Muscle layer of colon (tissue), 2 donors: ENCODE measurements around the gene CDKAL1.
"Not testable (repeated sequence)": the region's sequence is repeated elsewhere in the genome, so short reads cannot be mapped to it uniquely, and the experiment has no call there.

ENCODE experiments used
- H3K27ac ChIP-seq: one replicate; pipeline ENCODE4 v1.7.0; 2013; ENCODE audit warnings: low read depth, mild to moderate bottlenecking, low read length, moderate library complexity
- H3K27me3 ChIP-seq, 2 donors: one replicate each; pipeline ENCODE4 v1.7.0; 2013; ENCODE audit warnings: low read length in 2 of 2, mild to moderate bottlenecking in 2 of 2; ENCODE audit not compliant: insufficient read depth in 2 of 2, control insufficient read depth in 1 of 2
- H3K36me3 ChIP-seq: one replicate; pipeline ENCODE4 v1.7.0; 2013; ENCODE audit warnings: mild to moderate bottlenecking, low read length; ENCODE audit not compliant: insufficient read depth
- H3K4me1 ChIP-seq: one replicate; pipeline ENCODE4 v1.7.0; 2013; ENCODE audit warnings: mild to moderate bottlenecking, low read length; ENCODE audit not compliant: insufficient read depth
- H3K4me3 ChIP-seq, 2 donors: one replicate each; pipeline ENCODE4 v1.7.0; 2013; ENCODE audit warnings: low read length in 2 of 2, low read depth in 1 of 2, mild to moderate bottlenecking in 1 of 2, moderate library complexity in 1 of 2
- H3K9ac ChIP-seq: one replicate; pipeline ENCODE4 v1.7.0; 2013; ENCODE audit warnings: low read length
- H3K9me3 ChIP-seq: one replicate; pipeline ENCODE4 v1.7.0; 2013; ENCODE audit warnings: mild to moderate bottlenecking, low read length
- donor health status: abdominal sarcoma.
- donor health status: Adenocarcinoma of cecum.

CDKAL1 gene

DNA sequence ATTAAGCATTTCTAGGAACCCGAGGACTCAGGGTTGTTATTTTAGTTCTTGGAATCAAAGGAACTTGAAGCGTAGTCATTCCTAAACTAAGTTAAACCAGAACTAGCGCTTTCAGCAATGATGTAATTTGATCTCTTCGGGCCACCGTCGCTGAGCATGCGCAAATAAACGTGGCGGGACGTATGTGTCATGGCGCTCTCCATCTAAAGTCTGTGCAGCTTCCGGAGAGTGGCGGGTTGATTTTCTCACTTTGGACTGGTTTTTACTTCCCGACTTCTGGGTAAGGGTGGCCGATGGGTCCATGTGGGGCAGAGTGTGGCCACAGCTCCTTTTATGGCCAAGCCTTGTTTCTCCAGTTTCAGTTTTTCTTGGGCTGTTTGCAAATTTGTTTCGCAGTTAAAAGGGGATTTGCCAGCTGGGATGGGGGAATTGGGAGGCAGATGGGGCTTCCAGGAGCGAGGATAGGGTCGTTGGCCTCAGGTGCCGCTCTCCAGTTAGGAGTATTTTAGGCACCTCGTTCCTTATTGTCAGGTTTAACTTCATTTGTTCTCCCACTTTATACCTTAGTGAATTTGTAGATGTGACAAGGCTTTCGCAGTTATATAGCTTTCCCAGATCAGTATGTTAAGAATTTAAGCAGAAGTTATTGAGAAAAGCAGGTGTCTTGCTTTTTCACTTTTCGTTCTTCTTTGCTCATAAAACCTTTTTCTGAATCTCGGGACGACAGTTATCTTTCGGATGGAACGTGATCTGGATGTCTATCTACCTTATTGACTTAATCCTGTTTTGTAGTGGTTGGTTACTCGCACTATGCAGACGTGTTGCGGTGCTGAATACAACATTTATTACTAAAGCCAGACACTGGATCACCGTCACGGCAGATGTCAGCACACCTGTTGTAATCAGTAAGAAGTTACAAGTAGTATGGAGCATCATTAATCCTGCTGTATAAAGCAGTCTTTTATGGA is at the start of gene CDKAL1:
Gene CDKAL1, plus strand, starts transcription at position 163 of the 968 bp plus-strand sequence. CDS start 11,894 bp downstream, outside the sequence.
- peak within 1 kb of the TSS; percentile 86 for H3K9ac ChIP-seq
- peaks cover 8% of the 10 kb centered on the region for H3K36me3 ChIP-seq
- H3K4me3 ChIP-seq = peak within 1 kb of the TSS; percentile 82 to 96
- H3K27ac ChIP-seq = peak within 1 kb of the TSS; percentile 70
- H3K4me1 ChIP-seq = peaks cover 10% of the 10 kb centered on the region
- H3K9me3 ChIP-seq = no peaks in the 10 kb centered on the region
- no peaks in the 10 kb centered on the region for H3K27me3 ChIP-seq

DNA sequence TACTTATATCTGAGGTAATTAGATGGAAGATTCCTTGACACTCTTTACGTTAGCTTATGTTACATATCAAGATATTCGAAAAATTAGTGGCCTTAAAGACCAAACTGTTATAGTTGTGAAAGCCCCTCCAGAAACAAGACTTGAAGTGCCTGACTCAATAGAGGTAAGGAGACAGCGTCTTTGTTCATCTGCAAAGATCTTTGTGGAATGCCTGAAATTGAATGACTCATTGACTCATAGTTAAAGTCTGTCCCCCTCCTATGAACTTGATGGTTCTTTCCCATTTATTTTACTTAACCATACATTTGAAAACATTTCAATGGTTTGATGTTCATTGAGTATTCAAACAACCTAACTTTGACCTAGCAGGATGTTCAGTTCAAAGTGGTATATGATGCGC is 47.6 kb upstream of the CDKAL1 start:
- H3K27ac ChIP-seq = no peak overlapping the region
- no peaks in the 10 kb centered on the region for H3K36me3 ChIP-seq
- H3K4me3 ChIP-seq = no peak overlapping the region
- H3K9ac ChIP-seq = no peak overlapping the region
- no peaks in the 10 kb centered on the region for H3K27me3 ChIP-seq
- no peaks in the 10 kb centered on the region for H3K4me1 ChIP-seq
- H3K9me3 ChIP-seq = no peaks in the 10 kb centered on the region

DNA sequence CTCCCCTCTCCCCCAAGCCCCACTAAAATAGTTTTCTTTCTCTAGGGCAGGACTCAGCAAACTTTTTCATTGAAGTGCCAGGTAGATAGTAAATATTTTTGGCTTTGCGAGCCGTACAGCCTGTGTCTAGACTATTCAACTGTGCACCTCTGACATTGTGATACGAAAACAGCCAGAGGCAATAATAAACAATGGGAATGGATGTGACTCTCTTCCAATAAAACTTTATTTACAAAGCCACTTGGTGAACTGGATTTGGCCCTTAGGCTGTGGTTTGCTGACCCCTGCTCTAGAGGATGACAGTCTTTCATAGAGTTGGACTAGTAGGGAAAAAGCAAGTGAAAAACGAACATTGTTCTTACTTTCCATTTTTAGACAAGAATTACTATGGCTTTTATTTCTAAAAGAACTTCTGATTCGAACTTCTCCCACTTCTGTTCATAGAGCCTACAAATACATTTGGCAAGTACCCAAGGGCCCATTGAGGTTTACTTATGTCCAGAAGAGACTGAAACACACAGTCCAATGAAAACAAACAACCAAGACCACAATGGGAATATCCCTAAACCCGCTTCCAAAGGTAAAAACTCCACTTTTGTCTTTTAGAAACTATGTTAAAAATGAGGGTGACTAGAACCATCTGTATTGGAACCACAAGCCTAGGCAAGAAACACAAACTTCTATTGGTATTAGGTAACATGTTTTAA is 46.4 kb upstream of the CDKAL1 start:
- H3K27me3 ChIP-seq = no peaks in the 10 kb centered on the region
- H3K36me3 ChIP-seq = no peaks in the 10 kb centered on the region
- no peak overlapping the region for H3K27ac ChIP-seq
- no peak overlapping the region for H3K9ac ChIP-seq
- no peaks in the 10 kb centered on the region for H3K9me3 ChIP-seq
- no peaks in the 10 kb centered on the region for H3K4me1 ChIP-seq
- no peak overlapping the region for H3K4me3 ChIP-seq

DNA sequence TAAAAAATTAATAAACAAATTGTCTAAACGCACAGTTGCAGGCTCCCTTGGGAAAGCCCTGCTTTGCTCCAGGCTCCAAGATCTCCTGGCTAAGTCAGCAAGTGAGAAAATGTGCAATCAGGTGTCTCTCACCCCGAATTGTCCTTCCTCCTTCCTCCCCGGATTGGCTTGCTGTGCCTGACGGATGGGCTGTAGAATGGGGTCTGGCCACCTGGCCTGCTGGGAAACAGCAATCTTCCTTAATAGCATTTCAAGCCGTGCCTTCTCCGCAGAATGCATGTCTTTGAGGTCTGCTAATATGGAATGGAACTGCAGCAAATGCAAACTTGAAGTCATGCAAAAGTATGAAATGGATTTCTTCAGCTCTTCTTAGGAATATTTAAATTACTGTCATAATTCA is 43.7 kb upstream of the CDKAL1 start:
- Histone ChIP-seq H3K27me3 (no peaks in the 10 kb centered on the region), H3K27ac (no peak overlapping the region), H3K36me3 (no peaks in the 10 kb centered on the region), H3K4me1 (no peaks in the 10 kb centered on the region), H3K9ac (no peak overlapping the region), H3K4me3 (no peak overlapping the region), H3K9me3 (no peaks in the 10 kb centered on the region)

DNA sequence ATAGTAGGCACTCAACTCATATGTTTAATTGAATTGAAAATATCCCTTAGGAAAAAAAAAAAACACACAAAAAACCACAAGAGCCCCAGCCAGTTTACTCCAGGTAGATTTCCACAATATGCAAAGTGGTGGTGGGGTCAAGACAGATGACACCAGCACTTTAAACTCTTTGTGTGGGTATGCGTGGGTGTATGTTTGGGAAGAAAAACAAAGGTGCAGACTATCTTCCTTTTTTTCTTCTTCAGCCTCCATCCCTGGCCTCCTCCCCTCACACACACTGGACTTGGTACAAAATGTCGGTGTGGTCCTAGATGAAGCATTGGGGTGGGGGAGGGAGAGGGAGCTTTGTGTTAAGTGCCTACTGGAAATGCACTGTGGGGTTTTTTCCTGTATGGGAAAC is 42.2 kb upstream of the CDKAL1 start:
- Histone ChIP-seq H3K4me1 (no peaks in the 10 kb centered on the region), H3K9me3 (no peaks in the 10 kb centered on the region), H3K27ac (no peak overlapping the region), H3K27me3 (no peaks in the 10 kb centered on the region), H3K36me3 (no peaks in the 10 kb centered on the region), H3K4me3 (no peak overlapping the region), H3K9ac (no peak overlapping the region)

DNA sequence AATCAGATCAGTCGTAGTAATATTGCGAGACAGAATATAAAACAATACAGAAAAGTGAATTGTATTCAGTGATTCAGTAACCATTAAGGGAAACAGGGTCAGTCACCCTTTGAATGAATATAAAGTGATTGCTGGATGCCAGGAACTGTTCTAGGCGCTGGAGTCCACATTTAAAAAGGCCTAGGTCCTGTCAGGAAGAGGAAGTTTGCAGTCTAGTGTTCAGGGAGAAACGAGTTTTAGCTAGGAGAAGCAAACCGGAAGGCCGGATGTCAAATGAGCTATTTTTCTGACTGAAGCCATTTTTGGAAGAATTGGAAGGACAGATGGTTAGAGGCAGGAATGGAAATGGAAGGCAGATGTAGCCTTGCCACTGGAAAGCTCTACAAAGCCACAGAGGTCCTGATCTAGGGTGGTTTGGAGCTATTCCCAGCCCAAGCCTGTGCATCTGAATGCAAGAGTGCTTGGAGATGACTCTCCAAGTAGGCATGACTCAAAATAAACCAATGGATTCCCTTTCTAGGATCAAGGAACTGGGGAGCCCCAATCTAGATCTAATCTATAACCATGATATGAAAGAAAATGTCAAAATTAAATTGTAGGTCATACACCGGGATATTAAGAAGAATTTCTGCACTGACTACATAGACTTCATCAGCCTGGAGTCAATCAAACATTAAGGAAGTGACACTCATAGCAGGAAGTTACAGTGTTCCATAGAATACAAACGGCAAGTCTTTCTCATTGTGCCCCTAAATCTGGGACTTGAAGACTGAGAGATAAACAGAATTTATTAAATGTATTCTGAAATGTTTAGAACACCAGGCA is 36.8 kb upstream of the CDKAL1 start:
- H3K9me3 ChIP-seq = no peaks in the 10 kb centered on the region
- no peaks in the 10 kb centered on the region for H3K4me1 ChIP-seq
- H3K9ac ChIP-seq = no peak overlapping the region
- no peak overlapping the region for H3K4me3 ChIP-seq
- H3K27ac ChIP-seq = no peak overlapping the region
- no peaks in the 10 kb centered on the region for H3K27me3 ChIP-seq
- no peaks in the 10 kb centered on the region for H3K36me3 ChIP-seq

DNA sequence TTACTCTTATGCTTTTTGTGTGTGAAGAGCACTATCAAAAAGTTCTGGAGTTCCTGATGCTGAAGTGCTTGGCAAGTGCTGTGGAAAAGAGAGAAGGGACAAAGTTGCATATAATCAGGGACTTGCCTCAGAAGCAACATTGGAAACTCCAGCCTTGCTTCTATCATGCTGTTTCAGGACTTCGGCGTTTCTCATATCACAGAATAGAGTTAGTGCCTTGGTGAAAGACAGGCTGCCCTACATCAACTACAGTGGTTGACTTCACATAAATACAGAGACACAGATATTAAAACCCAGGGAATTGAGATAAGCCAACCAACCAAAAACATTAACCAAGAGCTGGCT is 36.2 kb upstream of the CDKAL1 start:
- H3K36me3 ChIP-seq = no peaks in the 10 kb centered on the region

DNA sequence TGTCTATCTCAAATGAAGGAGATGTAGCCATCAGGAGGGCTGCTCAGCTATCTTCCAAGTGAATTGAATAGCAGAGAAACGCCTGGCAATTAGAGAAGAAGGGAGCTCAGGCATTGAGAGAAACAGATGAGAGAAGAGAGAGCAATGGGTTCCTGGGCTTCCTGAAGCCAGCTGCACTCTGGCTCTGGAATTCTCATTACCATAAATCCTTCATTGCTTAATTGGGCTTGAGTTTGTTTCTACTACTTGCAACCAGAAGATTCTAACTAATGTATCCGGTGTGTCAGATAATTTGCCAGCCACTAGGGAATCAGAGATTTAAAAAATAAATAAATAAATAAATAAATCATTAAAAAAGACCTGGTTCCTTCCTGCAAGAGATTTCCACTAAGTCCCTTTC is 25.0 kb upstream of the CDKAL1 start:
- H3K36me3 ChIP-seq = no peaks in the 10 kb centered on the region
- no peak overlapping the region for H3K4me3 ChIP-seq
- no peaks in the 10 kb centered on the region for H3K4me1 ChIP-seq
- H3K9me3 ChIP-seq = no peaks in the 10 kb centered on the region
- no peaks in the 10 kb centered on the region for H3K27me3 ChIP-seq
- H3K9ac ChIP-seq = no peak overlapping the region
- H3K27ac ChIP-seq = no peak overlapping the region

More for the DNA sequence above, 36.2 kb upstream of the CDKAL1 start:
- no peaks in the 10 kb centered on the region for H3K9me3 ChIP-seq
- no peak overlapping the region for H3K9ac ChIP-seq
- H3K4me3 ChIP-seq = no peak overlapping the region
- no peak overlapping the region for H3K27ac ChIP-seq
- H3K4me1 ChIP-seq = no peaks in the 10 kb centered on the region
- H3K27me3 ChIP-seq = no peaks in the 10 kb centered on the region

DNA sequence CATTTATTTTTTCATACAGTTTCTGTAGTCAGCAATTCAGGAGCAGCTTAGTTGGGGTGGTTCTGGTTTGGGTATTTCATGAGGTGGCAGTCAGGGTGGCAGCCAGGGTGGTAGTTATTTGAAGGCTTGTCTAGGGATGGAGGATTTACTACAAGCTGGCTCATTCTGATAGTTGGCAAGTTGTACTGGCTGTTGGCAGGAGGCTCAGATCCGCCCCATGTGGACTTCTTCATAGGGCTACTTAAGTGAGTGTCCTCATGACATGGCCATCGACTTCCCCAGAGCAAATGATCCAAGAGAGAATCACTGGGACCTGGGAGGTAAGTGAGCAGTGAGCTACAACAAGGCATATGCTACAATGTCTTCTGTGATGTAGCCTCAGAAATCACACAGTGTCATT is 22.4 kb upstream of the CDKAL1 start:
- Histone ChIP-seq H3K9ac (no peak overlapping the region), H3K4me1 (no peaks in the 10 kb centered on the region), H3K27me3 (no peaks in the 10 kb centered on the region), H3K36me3 (no peaks in the 10 kb centered on the region), H3K27ac (no peak overlapping the region), H3K4me3 (no peak overlapping the region), H3K9me3 (no peaks in the 10 kb centered on the region)

DNA sequence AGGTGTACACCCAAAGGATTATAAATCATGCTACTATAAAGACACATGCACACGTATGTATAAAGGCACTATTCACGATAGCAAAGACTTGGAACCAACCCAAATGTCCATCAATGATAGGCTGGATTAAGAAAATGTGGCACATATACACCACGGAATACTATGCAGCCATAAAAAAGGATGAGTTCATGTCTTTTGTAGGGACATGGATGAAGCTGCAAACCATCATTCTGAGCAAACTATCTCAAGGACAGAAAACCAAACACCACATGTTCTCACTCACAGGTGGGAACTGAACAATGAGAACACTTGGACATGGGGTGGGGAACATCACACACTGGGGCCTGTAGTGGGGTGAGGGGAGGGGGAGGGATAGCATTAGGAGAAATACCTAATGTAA is 9.0 kb upstream of the CDKAL1 start:
- not testable (repeated sequence) for H3K36me3 ChIP-seq, H3K4me1 ChIP-seq, H3K27ac ChIP-seq, H3K4me3 ChIP-seq, H3K9ac ChIP-seq, H3K27me3 ChIP-seq, H3K9me3 ChIP-seq

DNA sequence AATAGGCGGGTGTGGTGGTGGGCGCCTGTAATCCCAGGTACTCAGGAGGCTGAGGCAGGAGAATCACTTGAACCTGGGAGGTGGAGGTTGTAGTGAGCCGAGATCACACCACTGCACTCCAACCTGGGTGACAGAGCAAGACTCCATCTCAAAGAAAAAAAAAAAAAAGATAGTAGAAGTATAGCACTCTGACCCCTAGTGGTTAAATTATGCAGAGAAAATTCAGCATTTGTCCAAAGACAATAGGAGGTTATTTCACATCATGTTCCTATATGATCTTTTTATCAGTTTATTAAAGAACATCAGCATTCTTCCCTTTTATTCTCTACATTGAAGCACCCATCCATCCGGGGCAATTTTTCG is 5.2 kb upstream of the CDKAL1 start:
- H3K27ac ChIP-seq, H3K4me1 ChIP-seq, H3K9ac ChIP-seq, H3K27me3 ChIP-seq, H3K4me3 ChIP-seq, H3K36me3 ChIP-seq, H3K9me3 ChIP-seq: not testable (repeated sequence)
